NCI-H82 treated with DMSO at 0.1 percent for 48 hours (cell line): ENCODE measurements around the gene SLC12A3.

Experiments used
- DNase-seq: peaks from one replicate; lab custom pipeline; 2025; ENCODE audit not compliant: unreplicated experiment; lab: John Stamatoyannopoulos, UW

The SLC12A3 gene

DNA sequence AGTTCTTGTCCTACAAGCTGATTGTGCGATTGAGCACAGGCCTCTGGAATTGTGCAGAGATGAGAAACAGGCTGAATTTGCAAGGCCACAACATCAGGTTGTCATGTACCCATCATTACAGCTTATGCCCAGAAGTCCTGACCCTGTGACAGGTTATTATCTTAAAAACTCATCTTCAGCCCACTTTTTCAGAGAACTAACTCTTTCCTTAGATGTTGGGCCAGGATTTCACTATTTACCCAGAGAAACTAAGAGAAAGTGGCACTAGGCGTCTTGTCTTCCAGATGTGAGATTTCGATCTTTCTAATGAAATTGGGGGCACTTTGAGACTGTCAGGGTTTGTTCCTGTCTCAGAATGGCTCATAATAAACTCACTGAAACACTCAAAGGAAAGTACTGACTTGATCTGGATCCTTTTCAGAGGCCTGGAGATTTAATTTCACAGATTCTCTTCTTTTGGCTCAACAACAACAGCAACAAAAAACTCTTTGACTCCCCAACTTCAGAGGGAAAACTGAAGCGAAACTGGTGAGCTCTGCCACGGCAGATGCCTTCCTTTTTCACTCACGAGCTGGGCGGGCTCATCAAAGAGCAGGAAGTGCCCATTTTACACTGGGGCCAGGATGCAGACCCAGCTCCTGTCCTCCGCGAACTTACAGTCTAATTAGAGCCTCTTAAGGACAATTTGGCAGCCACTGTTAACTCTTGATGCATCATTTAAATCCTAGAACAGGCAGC lies 17.7 kb upstream of the SLC12A3 start:
- DNase-seq, result no peak

DNA sequence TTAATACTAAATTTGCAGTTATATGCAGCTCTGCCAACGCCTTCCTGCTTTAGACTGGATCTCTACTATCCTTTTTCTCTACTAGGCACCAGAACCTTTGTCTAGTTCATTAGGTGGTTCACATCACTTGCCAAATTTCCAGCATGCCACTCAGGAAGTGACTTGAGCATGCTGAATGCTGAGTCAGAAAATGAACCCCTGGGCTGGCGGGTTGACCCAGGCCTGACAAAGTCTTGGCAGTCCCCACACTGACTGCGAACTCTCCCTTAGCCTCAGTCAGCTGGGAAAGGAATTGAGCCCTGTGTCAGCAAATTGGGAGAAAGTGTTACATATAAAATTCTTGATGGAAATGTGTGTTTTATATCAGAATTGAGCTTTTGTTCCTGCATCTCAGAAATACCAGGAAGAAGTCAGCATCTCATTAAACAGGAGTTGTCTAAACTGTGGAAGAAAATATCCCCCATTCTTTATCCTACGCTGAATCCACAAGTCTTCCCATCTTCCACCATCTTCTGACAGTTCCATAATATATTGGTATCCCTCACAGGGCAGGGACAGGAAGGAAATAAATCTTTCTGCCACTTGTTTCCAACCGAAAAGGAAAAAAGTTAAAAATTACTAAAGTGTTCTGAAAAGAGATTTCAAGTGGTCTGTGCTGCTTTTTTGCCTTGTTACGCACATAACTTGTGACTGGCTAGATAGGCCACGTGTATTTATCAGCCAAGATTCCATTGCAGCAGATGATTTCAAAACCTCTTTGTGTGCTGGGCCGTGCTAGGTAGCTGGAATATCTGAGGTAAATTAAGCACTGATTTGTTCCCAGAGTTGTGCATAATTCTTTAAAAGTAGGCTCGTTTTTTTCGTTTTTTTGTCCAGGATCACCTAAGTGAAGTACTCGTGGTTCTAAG lies 16.7 kb upstream of the SLC12A3 start:
- no peak for DNase-seq

DNA sequence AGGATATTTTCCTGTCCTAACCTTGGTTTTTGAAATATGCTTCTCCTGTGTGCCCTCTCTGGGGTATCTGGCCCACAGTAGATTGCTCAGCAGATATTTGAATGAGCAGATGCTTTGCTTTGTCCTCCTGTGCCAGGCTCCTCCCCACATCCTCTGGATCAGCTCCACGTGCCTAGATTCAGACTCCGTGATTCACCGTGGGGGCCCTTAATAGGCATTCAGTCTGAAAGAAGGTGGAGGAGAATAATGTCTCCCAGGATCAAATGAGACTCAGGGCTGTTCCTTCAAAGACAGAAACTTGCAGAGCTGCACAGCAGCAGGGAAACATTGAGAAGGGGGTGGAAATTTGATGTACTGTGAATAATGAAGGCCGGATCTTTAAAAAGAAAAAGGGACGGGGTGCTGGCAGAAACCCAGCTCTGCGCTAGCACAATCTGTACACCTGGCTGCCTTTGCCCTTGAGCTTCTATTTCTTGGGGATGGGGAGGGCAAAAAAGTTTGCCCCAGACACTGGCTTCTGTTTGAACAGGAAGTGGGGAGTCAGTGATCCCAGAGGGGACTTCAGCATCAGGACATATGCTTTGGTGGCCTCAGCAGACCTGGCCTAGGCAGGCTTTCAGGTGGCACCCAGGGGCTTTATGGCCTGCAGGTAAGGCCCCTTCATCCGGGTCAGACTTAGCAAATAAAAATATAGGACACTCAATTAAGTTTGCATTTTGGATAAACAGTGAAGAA lies 15.9 kb upstream of the SLC12A3 start:
- DNase-seq, result no peak

DNA sequence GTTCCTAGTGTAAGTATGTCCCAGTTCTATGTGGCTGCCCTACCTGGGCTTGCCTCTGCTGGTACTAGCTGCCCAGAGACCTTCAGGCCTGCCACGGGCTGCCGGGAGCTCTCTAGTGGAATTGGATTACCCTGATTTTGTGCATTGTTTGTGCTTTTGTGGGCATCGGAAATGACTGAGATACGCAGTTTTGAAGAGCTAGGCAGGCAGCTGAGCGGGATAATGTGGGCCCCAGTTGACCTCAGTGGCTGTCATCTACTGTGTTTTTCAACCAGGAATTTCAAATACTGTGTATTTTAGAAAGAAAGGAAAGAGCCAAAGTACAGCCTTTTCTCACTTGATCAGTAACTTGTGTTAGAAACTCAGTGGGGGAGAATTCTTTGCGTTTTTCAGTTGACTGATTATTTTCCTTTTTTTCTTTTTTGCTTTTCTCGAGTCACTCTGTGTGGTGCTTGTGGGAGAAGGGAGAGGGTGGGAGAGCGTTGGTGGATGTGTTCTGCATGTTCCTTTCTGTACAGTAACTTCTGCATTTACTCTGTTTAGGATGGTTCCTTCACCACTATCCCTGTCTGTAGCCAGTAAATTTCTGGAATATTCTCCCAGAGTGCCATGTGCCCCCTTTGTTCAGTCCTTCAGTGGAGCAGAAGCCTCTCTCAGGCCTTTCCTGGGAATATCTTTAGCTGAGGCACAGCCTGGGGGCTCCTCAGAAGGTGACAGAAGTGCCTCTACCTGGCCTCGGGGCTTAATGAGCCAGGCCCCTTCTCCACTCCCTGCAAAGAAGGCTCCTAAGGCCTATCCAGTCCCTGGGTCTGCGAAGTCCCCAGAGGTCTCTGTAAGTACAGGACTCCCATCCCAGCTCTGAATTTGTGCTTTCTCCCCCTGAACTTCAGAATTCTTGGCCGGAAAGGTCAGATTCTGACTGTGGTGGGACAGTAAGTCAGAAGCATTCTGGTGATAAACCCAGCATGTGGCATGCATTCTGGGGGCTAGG lies 15.0 kb upstream of the SLC12A3 start:
- DNase-seq, result no peak

DNA sequence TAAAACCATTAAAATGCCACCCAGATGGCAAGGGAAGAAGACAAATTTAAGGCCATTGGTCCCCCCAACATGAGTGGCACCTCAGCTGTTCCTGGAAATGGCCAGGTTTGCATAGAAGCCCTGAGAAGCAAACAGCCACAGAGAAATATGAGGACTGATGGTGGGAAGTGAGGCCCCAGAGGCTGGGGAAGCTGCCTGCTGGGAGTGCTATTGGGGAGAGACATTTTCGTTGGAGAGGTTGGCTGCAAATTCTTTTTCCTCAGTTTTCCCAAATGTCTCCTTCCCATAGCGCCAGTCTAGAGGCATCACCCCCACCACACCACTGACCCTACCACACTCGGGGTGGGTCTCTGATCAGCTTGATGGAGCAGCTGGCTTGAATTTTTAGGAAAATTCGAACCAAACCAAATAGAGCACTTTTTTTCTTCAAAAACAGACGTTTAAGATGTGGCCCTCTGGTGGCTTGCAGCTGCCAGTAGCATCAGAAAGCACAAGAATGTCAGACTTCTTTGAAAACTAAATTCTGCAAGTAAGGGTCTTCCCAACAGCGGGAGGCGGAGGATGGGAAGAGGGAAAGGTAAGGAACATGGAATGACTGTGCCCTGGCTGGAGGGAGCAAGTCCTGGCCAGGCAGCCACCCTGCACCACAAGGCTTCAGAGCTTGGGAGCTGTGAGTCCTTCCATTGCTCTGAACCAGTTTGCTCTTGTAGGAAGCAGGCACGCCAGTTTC lies 13.2 kb upstream of the SLC12A3 start:
- DNase-seq, result no peak

DNA sequence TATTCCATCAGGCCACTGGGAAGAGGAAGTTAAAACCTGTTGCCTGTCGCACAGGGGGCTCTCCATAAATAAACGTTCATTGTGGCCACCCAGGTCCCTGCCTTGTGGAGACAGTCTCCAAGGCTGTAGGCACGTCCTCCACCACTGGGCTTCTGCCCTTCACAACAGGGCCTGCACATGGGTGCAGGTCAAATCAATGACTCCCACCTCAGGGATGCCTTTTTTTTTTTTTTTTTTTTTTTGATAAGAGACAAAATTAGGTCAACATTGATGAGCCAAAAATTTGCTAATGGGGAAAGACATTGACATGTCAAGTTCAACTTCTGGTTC lies 12.6 kb upstream of the SLC12A3 start:
- DNase-seq, result no peak

DNA sequence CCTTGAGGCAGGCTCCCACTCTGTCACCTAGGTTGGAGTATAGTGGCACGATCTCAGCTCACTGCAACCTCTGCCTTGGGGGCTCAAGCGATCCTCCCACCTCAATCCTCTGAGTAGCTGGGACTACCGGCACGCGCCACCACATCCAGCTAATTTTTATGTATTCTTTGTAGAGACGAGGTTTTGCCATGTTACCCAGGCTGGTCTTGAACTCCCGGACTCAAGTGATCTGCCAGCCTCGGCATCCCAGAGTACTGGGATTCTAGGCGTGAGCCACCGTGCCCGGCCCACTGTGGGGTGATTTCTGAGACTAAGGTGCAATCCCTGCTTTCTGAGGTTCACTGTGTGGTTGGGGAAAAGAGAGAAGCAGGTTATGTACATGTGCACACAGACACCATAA lies 12.0 kb upstream of the SLC12A3 start:
- DNase-seq, result no peak

DNA sequence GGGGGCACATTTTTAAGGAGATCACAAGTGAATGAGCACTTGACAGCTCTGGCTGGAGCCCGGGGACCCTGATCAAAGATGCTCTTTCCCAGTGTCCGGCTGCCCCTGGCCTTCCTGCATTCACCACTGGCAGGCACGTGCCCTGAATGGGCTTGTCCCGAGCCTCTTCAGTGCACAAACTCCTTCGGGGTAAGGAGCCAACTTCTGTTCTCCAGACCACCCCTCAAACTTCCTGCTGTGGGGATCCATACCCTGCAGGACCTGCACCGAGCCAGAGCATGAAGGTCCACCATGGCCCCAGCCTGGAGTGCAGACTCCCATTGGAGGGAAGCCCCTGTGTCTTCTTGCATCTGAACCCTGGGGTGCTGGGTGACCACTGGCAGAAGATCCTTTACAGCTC lies 9.8 kb upstream of the SLC12A3 start:
- no peak for DNase-seq

DNA sequence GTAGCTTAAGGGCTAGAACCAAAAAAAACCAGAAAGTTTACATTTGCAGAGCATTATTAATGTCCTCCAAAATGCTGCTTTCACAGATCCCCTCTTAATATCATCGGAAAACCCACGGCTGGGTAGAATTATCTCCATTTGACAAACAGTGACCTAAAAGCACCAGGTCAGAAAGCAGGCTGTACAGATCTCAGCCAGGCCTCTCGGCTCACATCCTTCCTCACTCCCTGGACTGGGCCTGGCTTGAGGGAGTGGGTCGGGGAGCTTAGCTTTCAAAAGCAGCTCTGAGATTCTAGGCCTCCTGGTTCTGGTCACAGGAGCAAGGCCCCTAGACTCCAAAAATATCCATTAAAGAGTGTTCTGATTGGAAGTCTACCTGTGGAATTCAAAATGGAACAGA lies 9.1 kb upstream of the SLC12A3 start:
- no peak for DNase-seq

DNA sequence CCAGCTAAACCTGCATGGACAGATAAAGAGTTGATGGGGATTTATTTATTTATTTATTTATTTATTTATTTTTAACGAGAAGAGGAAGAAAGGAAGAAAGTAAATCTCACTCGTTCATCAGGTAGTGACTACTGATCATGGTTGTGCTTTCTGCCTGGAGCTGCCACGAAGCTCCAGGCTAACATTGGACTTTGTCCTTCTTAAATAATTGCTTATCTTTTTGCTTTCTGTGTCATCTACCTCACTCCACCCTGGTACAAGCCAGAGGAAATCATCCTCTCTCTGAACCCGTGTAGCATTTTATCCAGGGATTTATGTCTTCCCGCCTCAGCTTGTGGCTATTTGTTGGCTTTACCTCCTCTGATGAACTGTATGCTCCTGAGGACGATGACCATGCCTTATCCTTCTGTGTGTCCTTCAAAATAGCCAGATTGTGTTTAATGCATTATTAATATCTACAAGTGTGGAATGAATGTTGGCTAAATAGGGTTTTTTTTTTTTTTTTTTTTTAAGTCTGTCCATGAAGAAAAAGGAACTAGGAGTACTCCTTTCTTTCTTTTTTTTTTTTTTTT lies 8.0 kb upstream of the SLC12A3 start:
- no peak for DNase-seq

DNA sequence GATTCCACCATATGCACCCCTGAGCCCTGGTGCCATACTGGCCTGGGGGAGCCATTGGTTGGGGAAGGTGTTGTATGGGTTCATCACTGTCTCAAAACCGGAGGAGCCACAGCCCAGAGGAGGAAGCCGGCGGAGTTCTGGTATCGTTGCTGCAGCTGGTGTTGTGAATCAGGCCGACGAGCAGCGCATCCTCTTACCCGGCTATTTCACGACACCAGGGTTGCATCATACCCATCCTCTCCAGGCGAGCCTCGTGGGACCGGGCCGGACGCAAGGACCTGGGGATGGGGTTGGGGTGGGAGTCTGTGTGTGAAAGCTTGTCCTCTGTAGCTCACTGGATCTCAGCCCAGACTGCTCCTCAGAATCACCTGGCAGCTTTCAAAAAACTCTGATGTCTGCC lies 6.6 kb upstream of the SLC12A3 start:
- DNase-seq, result no peak

DNA sequence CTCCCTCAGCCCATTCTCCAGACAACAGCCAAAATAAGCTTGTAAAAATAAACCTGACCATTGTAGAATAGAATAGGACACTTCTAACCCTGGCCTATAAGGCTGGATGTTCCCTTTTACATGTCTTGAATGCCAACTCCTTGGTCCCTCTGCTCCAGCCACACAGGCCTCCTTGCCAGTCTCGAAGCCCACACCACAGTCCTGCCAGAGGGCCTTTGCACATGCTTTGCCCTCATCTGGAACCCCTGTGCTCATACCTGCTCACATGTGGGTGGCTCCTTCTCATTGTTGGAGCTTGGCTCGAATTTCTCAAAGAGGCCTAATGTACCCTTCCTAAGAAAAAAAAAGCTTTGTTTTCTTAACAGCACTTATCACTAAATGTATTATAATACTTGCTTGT lies 5.4 kb upstream of the SLC12A3 start:
- no peak for DNase-seq

DNA sequence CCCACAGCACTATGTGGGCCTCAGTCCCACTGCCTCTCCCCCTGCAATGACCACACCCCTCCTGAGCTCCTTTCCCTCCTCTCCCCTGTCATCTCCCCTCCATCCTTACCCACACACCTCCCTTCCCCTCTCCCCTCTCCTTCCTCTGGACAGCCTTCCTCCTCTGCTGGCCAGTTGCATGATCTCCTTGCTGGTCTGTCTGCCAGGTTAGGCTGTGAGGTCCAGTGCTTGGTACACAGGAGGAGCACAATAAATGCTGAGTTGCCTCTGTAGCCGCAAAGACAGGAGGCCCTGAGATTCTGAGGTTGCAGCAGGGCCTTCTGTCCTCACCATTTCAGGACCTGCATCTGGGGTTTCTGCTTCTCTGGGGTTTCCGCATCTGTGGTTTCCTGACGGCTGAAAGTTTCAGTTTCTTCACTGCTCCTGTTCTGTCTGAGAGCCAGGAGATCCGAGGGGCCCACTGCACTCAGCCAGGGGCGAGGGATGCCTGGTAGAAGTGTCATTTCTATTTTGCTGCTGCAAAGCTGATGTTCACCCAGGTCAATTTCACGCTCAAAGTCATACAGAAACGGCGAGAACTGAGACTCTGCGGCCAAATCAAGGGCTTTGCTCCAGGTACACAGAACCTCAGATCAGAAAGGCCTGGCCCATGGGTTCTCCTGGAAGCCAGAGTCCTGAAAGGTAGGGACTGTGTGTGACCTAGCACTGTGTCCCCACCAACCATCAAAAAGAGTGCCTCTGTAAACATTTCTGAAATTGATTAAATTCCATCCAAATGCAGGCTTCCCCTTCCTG lies 4.6 kb upstream of the SLC12A3 start:
- no peak for DNase-seq

DNA sequence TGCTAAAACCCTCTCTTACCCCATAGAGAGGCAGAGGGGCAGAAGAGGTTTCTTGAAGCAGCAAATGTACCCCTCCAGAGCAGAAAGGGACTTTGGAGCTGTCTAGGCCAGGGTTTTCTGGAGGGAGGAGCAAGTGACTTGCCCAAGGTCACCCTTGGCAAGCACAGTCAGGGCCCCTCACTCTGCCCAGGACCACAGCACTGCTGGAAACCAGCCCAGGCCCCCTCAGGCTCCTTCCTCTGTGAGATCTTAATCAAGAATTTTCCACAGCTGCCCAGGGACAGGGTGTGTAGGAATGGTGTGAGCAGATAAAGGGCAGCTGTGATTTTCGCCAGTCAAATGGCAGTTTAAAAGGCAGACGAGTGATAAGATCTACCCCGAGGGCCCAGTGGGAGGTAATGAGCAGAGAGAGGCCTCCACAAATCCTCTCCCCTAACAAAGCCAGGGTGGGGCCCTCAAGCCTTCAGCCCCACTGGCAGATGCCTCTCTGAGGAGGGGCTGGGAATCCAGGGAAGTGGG lies 3.9 kb upstream of the SLC12A3 start:
- DNase-seq, result peak; percentile 10

DNA sequence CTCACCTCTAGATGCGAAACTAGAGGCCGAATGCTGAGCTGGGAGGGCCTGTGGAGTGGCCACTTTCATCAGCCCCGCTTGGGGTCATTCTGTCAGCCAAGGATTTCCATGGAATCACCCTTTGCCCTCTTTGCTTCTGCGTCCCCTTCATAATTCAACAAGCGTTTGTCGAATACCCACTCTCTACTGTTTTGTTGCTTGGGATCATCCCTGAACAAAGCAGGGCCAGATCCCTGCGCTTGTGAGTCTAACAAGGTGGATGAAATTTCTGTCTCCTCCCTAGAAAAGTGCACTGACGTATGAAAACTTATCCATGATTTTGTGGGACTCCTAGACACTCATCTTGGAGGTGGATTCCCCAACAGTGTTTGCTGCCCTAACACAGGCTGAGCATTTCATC lies 3.3 kb upstream of the SLC12A3 start:
- DNase-seq, result no peak

DNA sequence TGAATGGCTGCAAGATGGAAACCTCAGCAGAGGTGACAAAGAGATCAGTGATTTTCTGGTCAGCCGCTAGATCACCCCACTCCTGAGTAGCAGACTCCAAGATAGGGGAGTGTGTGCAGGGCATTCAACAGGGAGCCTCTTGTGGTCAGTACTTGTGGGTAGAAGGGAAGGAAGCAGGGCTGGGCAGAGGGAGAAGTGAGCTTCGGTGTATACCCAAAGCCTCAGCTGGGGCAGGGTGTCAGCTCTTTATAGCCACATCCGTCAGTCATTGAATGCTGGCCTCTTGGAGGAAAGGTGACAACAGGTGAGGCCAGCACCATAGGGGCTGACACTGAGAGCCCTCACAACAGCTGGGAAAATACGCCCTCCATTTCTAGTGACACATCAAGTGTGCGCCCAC lies 2.2 kb upstream of the SLC12A3 start:
- no peak for DNase-seq

DNA sequence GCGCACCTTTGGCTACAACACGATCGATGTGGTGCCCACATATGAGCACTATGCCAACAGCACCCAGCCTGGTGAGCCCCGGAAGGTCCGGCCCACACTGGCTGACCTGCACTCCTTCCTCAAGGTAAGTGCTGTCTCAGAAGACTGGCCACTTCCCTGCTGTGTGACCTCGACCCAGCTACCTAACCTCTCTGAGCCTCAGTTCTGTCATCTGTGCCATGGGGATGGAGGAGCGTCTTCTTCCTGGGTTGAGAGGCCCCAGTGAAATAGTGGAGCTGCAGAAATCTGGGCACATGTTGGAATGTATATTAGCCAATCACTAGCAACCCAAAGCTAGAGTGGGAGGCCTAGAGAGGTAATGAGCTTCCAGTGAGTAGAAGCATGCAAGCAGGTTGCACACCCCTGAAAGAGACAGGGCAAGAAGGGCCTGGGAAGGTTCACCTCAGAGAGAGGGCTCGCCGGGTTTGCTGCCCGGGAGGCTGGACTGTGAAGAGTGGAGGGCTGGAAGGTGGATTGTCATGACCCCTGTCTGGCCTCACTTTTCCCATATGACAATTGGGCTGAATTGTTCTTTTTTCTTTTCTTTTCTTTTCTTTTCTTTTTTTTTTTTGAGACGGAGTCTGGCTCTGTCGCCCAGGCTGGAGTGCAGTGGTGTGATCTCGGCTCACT lies 521 bp downstream of the SLC12A3 start:
- no peak for DNase-seq
